IMR-90 (cell line): Measurements from ENCODE around the gene TNNC1. TPM values are rescaled to one million over a fixed set of nuclear protein-coding genes. Genes with fewer than 3 reads are reported as not detected.

Experiments
- ATAC-seq: fragments of 200-7000 bp; cut with Tn5 transposase; 2 replicates; pipeline ENCODE4 v1.9.1; 2020; ENCODE audit warnings: low read depth, mild to moderate bottlenecking, moderate library complexity
- BruUV-seq: library from RNA; stranded (reverse); fragments of 400-500 nt; replicated peaks from 2 replicates; lab custom pipeline; 2021; lab: Mats Ljungman, UMichigan
- CTCF ChIA-PET: fragments of 300-600 bp; formaldehyde crosslinking; extraction: SDS; loops from one replicate; lab custom pipeline; 2021; ENCODE audit warnings: antibody characterized with exemption; lab: Yijun Ruan, JAX
- POLR2A ChIA-PET: fragments of 300-600 bp; sonication (Branson Sonifier 250); formaldehyde crosslinking; loops from one replicate; lab custom pipeline; 2022; ENCODE audit warnings: antibody characterized with exemption; ENCODE audit not compliant: unreplicated experiment; lab: Charles Lee
- DNase-seq: peaks from one replicate; pipeline ENCODE4 v3.0.0; 2013
- H2AFZ ChIP-seq: replicated peaks from 2 replicates; pipeline ENCODE3; 2013; ENCODE audit warnings: low read length, mild to moderate bottlenecking; ENCODE audit not compliant: poor library complexity
- H2AK5ac ChIP-seq: 2 replicates; pipeline ENCODE4 v1.6.1; 2013; ENCODE audit warnings: low read depth, low read length, inconsistent platforms
- H2AK9ac ChIP-seq: replicated peaks from 2 replicates; pipeline ENCODE3; 2013; ENCODE audit warnings: mild to moderate bottlenecking, low read depth, low read length, moderate library complexity; ENCODE audit not compliant: poor library complexity
- H2BK120ac ChIP-seq: 2 replicates; pipeline ENCODE4 v1.6.1; 2013; ENCODE audit warnings: low read depth, low read length, inconsistent platforms
- H2BK15ac ChIP-seq: 3 replicates; pipeline ENCODE4 v1.6.1; 2013; ENCODE audit warnings: low read depth, low read length, inconsistent platforms
- H2BK20ac ChIP-seq: 2 replicates; pipeline ENCODE4 v1.6.1; 2013; ENCODE audit warnings: low read depth, mild to moderate bottlenecking, inconsistent platforms, low read length, moderate library complexity
- H2BK5ac ChIP-seq: 2 replicates; pipeline ENCODE4 v1.6.1; 2013; ENCODE audit warnings: mild to moderate bottlenecking, low read depth, low read length, inconsistent platforms; ENCODE audit not compliant: poor library complexity, severe bottlenecking
- H3K14ac ChIP-seq: replicated peaks from 2 replicates; pipeline ENCODE4 v1.6.1; 2013; ENCODE audit warnings: low read depth, low read length, inconsistent platforms
- H3K18ac ChIP-seq: 2 replicates; pipeline ENCODE4 v1.6.1; 2013; ENCODE audit warnings: low read depth, low read length, control low read depth
- H3K23ac ChIP-seq: 2 replicates; pipeline ENCODE4 v1.6.1; 2013; ENCODE audit warnings: low read depth, low read length, inconsistent platforms
- H3K27ac ChIP-seq: 2 replicates; pipeline ENCODE4 v1.5.1; 2013; ENCODE audit warnings: mild to moderate bottlenecking, control low read depth, low read length; ENCODE audit not compliant: insufficient read depth
- H3K27me3 ChIP-seq: 2 replicates; pipeline ENCODE4 v1.6.1; 2013; ENCODE audit warnings: low read length; ENCODE audit not compliant: control insufficient read depth, insufficient read depth
- H3K36me3 ChIP-seq: 2 replicates; pipeline ENCODE4 v1.6.1; 2013; ENCODE audit warnings: low read length, mixed read lengths; ENCODE audit not compliant: control insufficient read depth, insufficient read depth
- H3K4ac ChIP-seq: 2 replicates; pipeline ENCODE4 v1.6.1; 2013; ENCODE audit warnings: low read depth, low read length, inconsistent platforms
- H3K4me1 ChIP-seq: 2 replicates; pipeline ENCODE4 v1.6.1; 2013; ENCODE audit warnings: low read length, mixed read lengths; ENCODE audit not compliant: control insufficient read depth, insufficient read depth
- H3K4me2 ChIP-seq: 2 replicates; pipeline ENCODE4 v1.6.1; 2013; ENCODE audit warnings: low read depth, mild to moderate bottlenecking, control low read depth, low read length, moderate library complexity
- H3K4me3 ChIP-seq: 2 replicates; pipeline ENCODE4 v1.5.1; 2013; ENCODE audit warnings: low read depth, mild to moderate bottlenecking, control low read depth, low read length, moderate library complexity; ENCODE audit not compliant: insufficient read depth
- H3K56ac ChIP-seq: 2 replicates; pipeline ENCODE4 v1.6.1; 2013; ENCODE audit warnings: low read length, inconsistent platforms; ENCODE audit not compliant: insufficient read depth; ENCODE audit errors: extremely low read depth
- H3K79me1 ChIP-seq, 2 experiments: 2 replicates each; pipeline ENCODE4 v1.6.1; 2013; ENCODE audit warnings: low read length in 2 of 2, inconsistent platforms in 1 of 2, low read depth in 1 of 2
- H3K9ac ChIP-seq: 2 replicates; pipeline ENCODE4 v1.6.1; 2013; ENCODE audit warnings: low read depth, low read length, control low read depth
- H3K9me1 ChIP-seq: 2 replicates; pipeline ENCODE4 v1.6.1; 2013; ENCODE audit warnings: low read length, inconsistent platforms; ENCODE audit not compliant: insufficient read depth
- H3K9me3 ChIP-seq: 2 replicates; pipeline ENCODE4 v1.6.1; 2013; ENCODE audit warnings: low read length; ENCODE audit not compliant: control insufficient read depth, insufficient read depth
- H4K20me1 ChIP-seq: 2 replicates; pipeline ENCODE4 v1.6.1; 2013; ENCODE audit warnings: low read length, inconsistent platforms; ENCODE audit not compliant: insufficient read depth
- H4K5ac ChIP-seq: 2 replicates; pipeline ENCODE4 v1.6.1; 2013; ENCODE audit warnings: mild to moderate bottlenecking, low read depth, low read length, control low read depth
- H4K8ac ChIP-seq, 2 experiments: 2 replicates each; pipeline ENCODE4 v1.6.1; 2013; ENCODE audit warnings: low read depth in 2 of 2, low read length in 2 of 2, control low read depth in 1 of 2, inconsistent platforms in 1 of 2
- H4K91ac ChIP-seq: 2 replicates; pipeline ENCODE4 v1.6.1; 2013; ENCODE audit warnings: low read depth, low read length, inconsistent platforms; ENCODE audit not compliant: insufficient read depth
- BHLHE40 ChIP-seq: fragments of 150-350 bp; IDR thresholded peaks from 2 replicates; pipeline ENCODE4 v1.6.1; 2016; ENCODE audit warnings: mild to moderate bottlenecking, low read depth, low read length
- CEBPB ChIP-seq: IDR thresholded peaks from 2 replicates; pipeline ENCODE4 v1.6.1; 2012; ENCODE audit warnings: low read depth, low read length, improper control_type of control experiment
- CHD1 ChIP-seq: IDR thresholded peaks from 2 replicates; pipeline ENCODE4 v1.6.1; 2012; ENCODE audit warnings: low read depth, low read length, improper control_type of control experiment
- FOS ChIP-seq: fragments of 150-350 bp; IDR thresholded peaks from 2 replicates; pipeline ENCODE4 v1.6.1; 2016; ENCODE audit warnings: low read depth, low read length
- MAFK ChIP-seq: IDR thresholded peaks from 2 replicates; pipeline ENCODE4 v1.6.1; 2012; ENCODE audit warnings: low read depth, low read length, improper control_type of control experiment
- MAZ ChIP-seq: IDR thresholded peaks from 2 replicates; pipeline ENCODE4 v1.6.1; 2012; ENCODE audit warnings: low read depth, mild to moderate bottlenecking, low read length, improper control_type of control experiment, moderate library complexity, borderline replicate concordance
- MXI1 ChIP-seq: IDR thresholded peaks from 2 replicates; pipeline ENCODE4 v1.6.1; 2012; ENCODE audit warnings: low read depth, mild to moderate bottlenecking, low read length, moderate library complexity, borderline replicate concordance
- NFE2L2 ChIP-seq: fragments of 150-350 bp; IDR thresholded peaks from 2 replicates; pipeline ENCODE4 v1.6.1; 2016; ENCODE audit warnings: low read depth, mild to moderate bottlenecking, low read length
- POLR2A ChIP-seq: IDR thresholded peaks from 2 replicates; pipeline ENCODE4 v1.6.1; 2012; ENCODE audit warnings: mild to moderate bottlenecking, low read depth, low read length
- RAD21 ChIP-seq: IDR thresholded peaks from 2 replicates; pipeline ENCODE4 v1.6.1; 2012; ENCODE audit warnings: low read length, improper control_type of control experiment
- RCOR1 ChIP-seq: IDR thresholded peaks from 2 replicates; pipeline ENCODE4 v1.6.1; 2012; ENCODE audit warnings: mild to moderate bottlenecking, low read length, improper control_type of control experiment; ENCODE audit not compliant: insufficient replicate concordance
- RFX5 ChIP-seq: IDR thresholded peaks from 2 replicates; pipeline ENCODE4 v1.8.0; 2012; ENCODE audit warnings: low read depth, mild to moderate bottlenecking, low read length, moderate library complexity
- SMC3 ChIP-seq: fragments of 150-350 bp; IDR thresholded peaks from 2 replicates; pipeline ENCODE4 v1.6.1; 2016; ENCODE audit warnings: low read depth, mild to moderate bottlenecking, antibody characterized with exemption, low read length, moderate library complexity
- USF2 ChIP-seq: fragments of 150-350 bp; IDR thresholded peaks from 2 replicates; pipeline ENCODE4 v1.6.1; 2017; ENCODE audit warnings: mild to moderate bottlenecking, antibody characterized with exemption, low read length, low read depth
- WGBS, 2 experiments: methylation state at CpG; one replicate each; pipeline versions ENCODE4 v1.1.5 to v1.1.7; 2013; ENCODE audit warnings: missing lambda C conversion rate in 2 of 2; ENCODE audit not compliant: insufficient read length in 1 of 2; ENCODE audit errors: extremely low coverage in 2 of 2; 5-methylcytosine and 5-hydroxymethylcytosine counted together
- dilution Hi-C: fragments of 300-500 bp; cut with HindIII; formaldehyde crosslinking; loops from one replicate; pipeline ENCODE4 v1.14.3; 2018; ENCODE audit warnings: low sequenced_read_pairs; ENCODE audit not compliant: unreplicated experiment
- in situ Hi-C: fragments of 300-500 bp; cut with MboI; formaldehyde crosslinking; loops from 3 replicates; pipeline ENCODE4 v1.14.3; 2019; ENCODE audit warnings: low sequenced_read_pairs, inconsistent platforms, mixed read lengths
- intact Hi-C: fragments of 100-400 bp; cut with micrococcal nuclease; formaldehyde crosslinking; loops from 2 replicates; pipeline ENCODE4 v1.10.0; 2022
- polyA plus RNA-seq, 3 experiments: library from polyadenylated mRNA; depleted of rRNA; stranded (reverse); fragments of >200 nt; gene quantifications; 2 replicates each; pipeline ENCODE4 v1.2.3, GENCODE V29; 2012; ENCODE audit warnings: low replicate concordance in 1 of 3
- total RNA-seq: library from RNA; depleted of rRNA; stranded (reverse); fragments of >200 nt; gene quantifications from 2 replicates; pipeline ENCODE4 v1.2.3, GENCODE V29; 2012
- TF ChIP-seq, protein P1 (sequence below): conservative IDR thresholded peaks from 2 replicates; pipeline ENCODE4 v1.5.1; 2012; ENCODE audit warnings: mild to moderate bottlenecking, low read depth, low read length, improper control_type of control experiment

TNNC1 gene
- total and polyA plus RNA-seq, 2 of the 4 experiments (the other 2 are of a cell fraction): 1.3 to 4.6 TPM

- no CpG with 5 or more reads among the region's 9 CpGs for WGBS, 2 experiments
- Histone ChIP-seq H3K4me3 (no peak overlapping the region), H3K79me1 (no peaks in the 10 kb centered on the region), H4K91ac (no peak overlapping the region), H3K36me3 (no peaks in the 10 kb centered on the region), H2BK15ac (no peak overlapping the region), H3K18ac (no peak overlapping the region), H4K8ac (no peak overlapping the region), H2BK20ac (no peak overlapping the region), H3K9me3 (no peaks in the 10 kb centered on the region), H3K4ac (no peak overlapping the region), H4K5ac (no peak overlapping the region), H4K20me1 (no peaks in the 10 kb centered on the region), H3K4me1 (peaks cover 10% of the 10 kb centered on the region; the same call in 1 of the 2 replicates), H3K14ac (no peak overlapping the region), H2AK5ac (no peak overlapping the region), H2BK120ac (no peak overlapping the region), H3K9ac (no peak overlapping the region), H3K23ac (no peak overlapping the region), H2AFZ (no peak overlapping the region), H2BK5ac (no peak overlapping the region), H2AK9ac (peak overlapping the region; percentile 40), H3K4me2 (no peak overlapping the region), H3K27me3 (peaks cover 22% of the 10 kb centered on the region), H3K27ac (no peak overlapping the region), H3K9me1 (no peaks in the 10 kb centered on the region), H3K56ac (no peak overlapping the region)
- ChIA-PET POLR2A (no interaction called here), CTCF (no interaction called here)
- DNase-seq (no peak), ATAC-seq (no peak)
- TF ChIP-seq CHD1 (no peak), NFE2L2 (no peak), SMC3 (no peak), RCOR1 (no peak), MAZ (no peak), RFX5 (no peak), MAFK (no peak), RAD21 (no peak), CEBPB (no peak), BHLHE40 (no peak), MXI1 (no peak), USF2 (no peak), FOS (no peak), POLR2A (no peak)
- TF ChIP-seq, protein P1, sequence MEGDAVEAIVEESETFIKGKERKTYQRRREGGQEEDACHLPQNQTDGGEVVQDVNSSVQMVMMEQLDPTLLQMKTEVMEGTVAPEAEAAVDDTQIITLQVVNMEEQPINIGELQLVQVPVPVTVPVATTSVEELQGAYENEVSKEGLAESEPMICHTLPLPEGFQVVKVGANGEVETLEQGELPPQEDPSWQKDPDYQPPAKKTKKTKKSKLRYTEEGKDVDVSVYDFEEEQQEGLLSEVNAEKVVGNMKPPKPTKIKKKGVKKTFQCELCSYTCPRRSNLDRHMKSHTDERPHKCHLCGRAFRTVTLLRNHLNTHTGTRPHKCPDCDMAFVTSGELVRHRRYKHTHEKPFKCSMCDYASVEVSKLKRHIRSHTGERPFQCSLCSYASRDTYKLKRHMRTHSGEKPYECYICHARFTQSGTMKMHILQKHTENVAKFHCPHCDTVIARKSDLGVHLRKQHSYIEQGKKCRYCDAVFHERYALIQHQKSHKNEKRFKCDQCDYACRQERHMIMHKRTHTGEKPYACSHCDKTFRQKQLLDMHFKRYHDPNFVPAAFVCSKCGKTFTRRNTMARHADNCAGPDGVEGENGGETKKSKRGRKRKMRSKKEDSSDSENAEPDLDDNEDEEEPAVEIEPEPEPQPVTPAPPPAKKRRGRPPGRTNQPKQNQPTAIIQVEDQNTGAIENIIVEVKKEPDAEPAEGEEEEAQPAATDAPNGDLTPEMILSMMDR: no peak
- no TSS peak for BruUV-seq
- dilution Hi-C loops: no loop called here
- intact Hi-C loops: no loop called here
- in situ Hi-C loops: no loop called here
Observed at GRCh38 chr3:52434491-52435115, 19.2 kb downstream of the TNNC1 start.
